Measurements from ENCODE around the gene FAM78A. TPM values are rescaled to one million over a fixed set of nuclear protein-coding genes. Genes with fewer than 3 reads are reported as not detected.
"Not testable (repeated sequence)": the region's sequence is repeated elsewhere in the genome, so short reads cannot be mapped to it uniquely, and the experiment has no call there.

FAM78A gene
- total RNA-seq, 2 donors from 2014 or later, result 3.0 to 4.1 TPM

- no peak for DNase-seq (ENCODE audit: low spot score)
- intact Hi-C loops (cut with DNase I), result no loop called here
Measured at GRCh38 chr9:131254626-131255025, 21.7 kb downstream of the FAM78A start.

GRCh38 chr9:131253891-131254491 lies 22.3 kb downstream of the FAM78A start:
- intact Hi-C loops (cut with DNase I), result no loop called here
- peak; percentile 83 for DNase-seq (ENCODE audit: low spot score)

GRCh38 chr9:131252120-131252519 lies 24.2 kb downstream of the FAM78A start:
- intact Hi-C loops (cut with DNase I), result no loop called here
- DNase-seq (ENCODE audit: low spot score), result no peak

GRCh38 chr9:131246618-131247017 lies 29.7 kb downstream of the FAM78A start:
- intact Hi-C loops (cut with DNase I), result no loop called here
- DNase-seq (ENCODE audit: low spot score), result no peak

GRCh38 chr9:131244331-131244730 lies 32.0 kb downstream of the FAM78A start:
- peak; percentile 32 for DNase-seq (ENCODE audit: low spot score)
- intact Hi-C loops (cut with DNase I), result not testable (repeated sequence)

GRCh38 chr9:131240047-131240921 lies 36.0 kb downstream of the FAM78A start:
- DNase-seq (ENCODE audit: low spot score), result peak; percentile 64
- intact Hi-C loops (cut with DNase I), result no loop called here

GRCh38 chr9:131239161-131239975 lies 36.9 kb downstream of the FAM78A start:
- intact Hi-C loops (cut with DNase I), result no loop called here
- DNase-seq (ENCODE audit: low spot score), result peak; percentile 77

GRCh38 chr9:131238402-131239021 lies 37.8 kb downstream of the FAM78A start:
- intact Hi-C loops (cut with DNase I), result no loop called here
- DNase-seq (ENCODE audit: low spot score), result peak; percentile 78

- peak; percentile 89 for DNase-seq (ENCODE audit: low spot score)
- intact Hi-C loops (cut with DNase I), result no loop called here
Measured at GRCh38 chr9:131237931-131238401, 38.3 kb downstream of the FAM78A start.

GRCh38 chr9:131237291-131237690 lies 39.0 kb downstream of the FAM78A start:
- peak; percentile 56 for DNase-seq (ENCODE audit: low spot score)
- intact Hi-C loops (cut with DNase I), result no loop called here

- intact Hi-C loops (cut with DNase I), result no loop called here
- no peak for DNase-seq (ENCODE audit: low spot score)
Measured at GRCh38 chr9:131236761-131237160, 39.5 kb downstream of the FAM78A start.

GRCh38 chr9:131236161-131236560 lies 40.1 kb downstream of the FAM78A start:
- intact Hi-C loops (cut with DNase I), result no loop called here
- peak; percentile 47 for DNase-seq (ENCODE audit: low spot score)

GRCh38 chr9:131235480-131235851 lies 40.8 kb downstream of the FAM78A start:
- intact Hi-C loops (cut with DNase I), result no loop called here
- peak; percentile 23 for DNase-seq (ENCODE audit: low spot score)

GRCh38 chr9:131234799-131235479 lies 41.4 kb downstream of the FAM78A start:
- peak; percentile 64 for DNase-seq (ENCODE audit: low spot score)
- intact Hi-C loops (cut with DNase I), result no loop called here

- no peak for DNase-seq (ENCODE audit: low spot score)
- intact Hi-C loops (cut with DNase I), result no loop called here
Measured at GRCh38 chr9:131233995-131234394, 42.3 kb downstream of the FAM78A start.

- intact Hi-C loops (cut with DNase I), result no loop called here
- no peak for DNase-seq (ENCODE audit: low spot score)
Measured at GRCh38 chr9:131233556-131233955, 42.8 kb downstream of the FAM78A start.

GRCh38 chr9:131228988-131229387 lies 47.3 kb downstream of the FAM78A start:
- DNase-seq (ENCODE audit: low spot score), result no peak
- intact Hi-C loops (cut with DNase I), result no loop called here

- intact Hi-C loops (cut with DNase I), result no loop called here
- no peak for DNase-seq (ENCODE audit: low spot score)
Measured at GRCh38 chr9:131227959-131228460, 48.3 kb downstream of the FAM78A start.
